Mucosa of stomach (tissue), 1 donor: Measurements from ENCODE around the gene GIMAP2.
A peak's percentile ranks its signal among the peaks of the same experiment; 100 is the strongest.
"Not testable (repeated sequence)": the region's sequence is repeated elsewhere in the genome, so short reads cannot be mapped to it uniquely, and the experiment has no call there.

Source experiments
- H3K27me3 ChIP-seq: one replicate; pipeline ENCODE4 v1.7.0; 2013; ENCODE audit warnings: mild to moderate bottlenecking, low read length; ENCODE audit not compliant: control insufficient read depth, insufficient read depth
- H3K36me3 ChIP-seq: one replicate; pipeline ENCODE4 v1.7.0; 2013; ENCODE audit warnings: low read length; ENCODE audit not compliant: control insufficient read depth, insufficient read depth
- H3K4me1 ChIP-seq: one replicate; pipeline ENCODE4 v1.7.0; 2013; ENCODE audit warnings: mild to moderate bottlenecking, low read length; ENCODE audit not compliant: control insufficient read depth, insufficient read depth
- H3K4me3 ChIP-seq: one replicate; pipeline ENCODE4 v1.7.0; 2013; ENCODE audit warnings: low read length
- H3K9ac ChIP-seq: one replicate; pipeline ENCODE4 v1.7.0; 2013; ENCODE audit warnings: mild to moderate bottlenecking, low read length, moderate library complexity
- H3K9me3 ChIP-seq: one replicate; pipeline ENCODE4 v1.7.0; 2013; ENCODE audit warnings: mild to moderate bottlenecking, low read length, moderate library complexity; ENCODE audit not compliant: control insufficient read depth
- donor health status: Pancreatic carcinoma.

The GIMAP2 gene

DNA sequence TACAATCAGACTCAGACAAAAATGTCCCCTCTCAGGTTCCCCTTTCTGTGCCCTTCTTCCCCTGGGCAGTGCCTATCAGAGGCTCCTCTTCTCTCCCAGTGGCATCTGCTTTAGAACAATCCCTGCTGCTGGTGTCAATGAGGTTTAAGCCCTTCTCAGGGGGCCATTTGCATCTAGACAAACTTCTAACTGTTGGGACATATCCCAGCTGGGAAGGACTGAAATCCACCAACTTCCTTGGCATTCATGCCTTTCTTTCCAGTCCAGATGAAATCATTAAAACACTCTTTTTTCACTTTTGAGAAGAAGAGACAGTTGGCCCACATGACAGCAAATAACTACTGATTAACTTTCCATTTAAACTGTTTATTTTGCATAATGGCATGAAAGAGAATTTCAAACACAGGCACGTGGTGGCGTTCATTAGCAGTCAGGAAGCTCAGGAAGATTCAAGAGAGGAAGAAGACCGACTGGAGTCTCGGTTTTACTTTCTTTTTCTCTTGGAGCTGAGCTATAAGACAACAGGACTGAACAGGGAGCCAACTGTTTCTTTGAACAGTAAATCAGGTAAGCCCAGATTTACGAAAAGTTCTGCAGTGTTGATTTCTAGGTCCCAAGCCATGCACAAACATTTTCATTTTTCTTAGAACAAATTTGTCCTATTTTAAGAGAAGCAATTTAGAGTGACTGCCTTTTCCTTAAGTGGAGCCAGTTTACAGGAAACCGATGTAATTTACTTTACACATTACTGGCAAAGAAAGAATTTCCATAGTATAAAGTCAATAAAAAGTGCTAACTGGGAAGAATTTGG, at the start of gene GIMAP2:
GIMAP2 (plus strand) TSS at position 488 of the 811 bp plus-strand sequence. CDS start 1,354 bp downstream, outside the sequence.
- H3K27me3 ChIP-seq: no peaks in the 10 kb centered on the region
- peak within 1 kb of the TSS; percentile 54 for H3K9ac ChIP-seq
- H3K9me3 ChIP-seq: no peaks in the 10 kb centered on the region
- no peaks in the 10 kb centered on the region for H3K36me3 ChIP-seq
- H3K4me1 ChIP-seq: no peaks in the 10 kb centered on the region
- peak within 1 kb of the TSS; percentile 43 for H3K4me3 ChIP-seq

DNA sequence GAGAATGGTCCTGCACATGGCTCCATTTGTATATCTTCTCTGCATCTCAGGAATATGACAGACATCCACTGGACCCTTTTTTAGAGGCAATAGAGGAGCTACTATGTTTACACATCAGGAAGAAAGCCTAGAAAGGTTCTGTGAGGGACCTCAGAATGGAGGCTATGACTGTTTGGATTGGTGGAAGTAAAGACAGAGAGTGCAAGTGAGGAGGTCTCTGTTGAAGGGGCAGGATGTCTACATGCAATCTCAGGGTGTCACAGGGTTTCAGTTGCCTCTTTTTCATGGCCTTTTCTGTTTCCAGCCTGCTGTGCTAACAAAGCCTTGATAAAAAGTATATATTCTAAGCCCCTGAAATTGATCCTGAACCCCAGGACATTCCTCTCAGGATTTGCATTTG, 43.7 kb upstream of the GIMAP2 start:
- Histone ChIP-seq H3K4me1 (no peaks in the 10 kb centered on the region), H3K4me3 (no peak overlapping the region), H3K36me3 (no peaks in the 10 kb centered on the region), H3K27me3 (no peaks in the 10 kb centered on the region), H3K9me3 (no peaks in the 10 kb centered on the region), H3K9ac (no peak overlapping the region)

DNA sequence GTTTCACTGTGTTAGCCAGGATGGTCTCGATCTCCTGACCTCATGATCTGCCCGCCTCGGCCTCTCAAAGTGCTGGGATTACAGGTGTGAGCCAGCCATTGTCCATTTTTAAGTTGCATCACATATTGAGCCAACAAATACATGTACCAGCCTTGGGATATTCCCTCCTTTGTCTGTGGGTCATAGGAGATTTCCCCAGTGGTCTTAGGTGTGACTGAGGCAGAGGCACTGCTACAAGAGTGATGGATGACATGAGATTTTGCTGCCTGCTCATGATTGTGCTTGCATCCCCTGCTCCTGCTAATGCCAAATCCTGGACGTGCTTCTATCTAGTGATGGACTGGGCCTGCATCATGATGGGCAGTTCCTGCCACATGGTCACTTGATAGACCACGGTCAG, 42.6 kb upstream of the GIMAP2 start:
- no peak overlapping the region for H3K9ac ChIP-seq
- no peaks in the 10 kb centered on the region for H3K9me3 ChIP-seq
- no peak overlapping the region for H3K4me3 ChIP-seq
- H3K36me3 ChIP-seq: no peaks in the 10 kb centered on the region
- H3K27me3 ChIP-seq: no peaks in the 10 kb centered on the region
- H3K4me1 ChIP-seq: no peaks in the 10 kb centered on the region

DNA sequence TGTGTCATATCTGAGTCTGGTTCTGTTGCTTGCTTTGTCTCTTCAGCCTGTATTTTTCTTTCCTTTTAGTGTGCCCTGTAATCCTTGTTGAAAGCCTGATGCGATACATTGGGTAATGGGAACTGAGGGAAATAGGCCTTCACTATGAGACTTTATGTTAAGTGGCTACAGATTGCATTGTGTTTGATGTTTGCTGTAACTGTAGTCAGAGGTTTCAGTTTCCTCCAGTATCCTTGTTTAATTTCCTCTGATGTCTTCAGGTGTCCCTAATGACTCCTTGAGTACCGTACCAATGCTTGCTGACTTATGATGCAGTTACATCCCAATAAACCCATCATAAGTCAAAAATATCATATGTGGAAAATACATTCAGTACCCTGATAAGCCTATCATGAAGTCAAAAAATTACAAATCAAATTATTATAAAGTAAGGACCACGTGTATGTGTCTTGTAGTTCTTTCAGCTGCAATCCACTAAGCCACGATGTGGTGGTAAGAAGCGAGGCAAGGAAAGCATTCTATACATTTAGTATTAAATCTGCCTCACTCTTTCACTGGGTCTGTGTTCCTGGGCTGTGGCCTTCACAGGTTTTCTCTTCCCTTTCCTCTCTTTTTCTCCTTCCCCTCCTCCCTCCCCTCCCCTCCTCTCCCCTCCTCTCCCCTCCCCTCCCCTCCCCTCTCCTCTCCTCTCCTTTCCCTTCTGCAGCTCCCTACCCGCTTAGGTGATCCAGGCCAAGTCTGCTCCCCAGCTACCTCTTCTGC, 40.1 kb upstream of the GIMAP2 start:
- Histone ChIP-seq H3K4me3 (no peak overlapping the region), H3K36me3 (no peaks in the 10 kb centered on the region), H3K4me1 (no peaks in the 10 kb centered on the region), H3K9me3 (no peaks in the 10 kb centered on the region), H3K27me3 (no peaks in the 10 kb centered on the region), H3K9ac (no peak overlapping the region)

DNA sequence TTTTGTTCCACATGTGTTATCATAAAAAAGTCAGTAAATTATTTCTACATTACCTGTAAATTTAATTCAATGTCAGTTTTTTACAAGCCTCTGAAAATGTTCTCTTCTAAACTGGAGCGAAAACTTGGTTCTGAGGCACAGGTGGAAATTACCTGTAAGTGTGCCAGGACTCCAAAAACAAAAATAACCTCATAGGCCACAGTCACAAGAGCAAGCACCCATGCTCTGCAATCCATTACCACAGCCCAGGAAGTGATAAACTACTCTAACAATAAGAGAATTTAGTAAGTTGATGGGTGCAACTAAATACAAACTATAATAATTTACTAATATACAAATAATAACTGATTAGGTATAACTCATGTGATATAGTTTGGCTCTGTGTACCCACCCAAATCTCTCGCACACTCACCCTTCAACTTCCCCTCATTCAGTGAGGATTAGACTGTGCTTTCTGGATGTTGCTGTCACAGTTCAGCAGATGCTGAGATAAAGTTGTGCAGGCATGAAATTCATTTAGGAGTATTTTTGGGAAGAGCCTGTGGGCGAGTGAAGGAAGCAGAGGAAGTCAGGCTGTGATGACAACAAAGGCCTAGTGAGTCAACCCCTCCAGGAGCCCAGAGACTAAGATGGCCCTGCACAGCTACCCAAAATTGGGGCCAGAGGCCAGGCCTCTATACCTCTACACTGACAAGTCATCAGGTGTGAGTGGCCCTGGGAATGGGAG, 37.0 kb upstream of the GIMAP2 start:
- H3K4me1 ChIP-seq: no peaks in the 10 kb centered on the region
- H3K36me3 ChIP-seq: no peaks in the 10 kb centered on the region
- H3K27me3 ChIP-seq: no peaks in the 10 kb centered on the region
- no peak overlapping the region for H3K9ac ChIP-seq
- no peaks in the 10 kb centered on the region for H3K9me3 ChIP-seq
- no peak overlapping the region for H3K4me3 ChIP-seq

DNA sequence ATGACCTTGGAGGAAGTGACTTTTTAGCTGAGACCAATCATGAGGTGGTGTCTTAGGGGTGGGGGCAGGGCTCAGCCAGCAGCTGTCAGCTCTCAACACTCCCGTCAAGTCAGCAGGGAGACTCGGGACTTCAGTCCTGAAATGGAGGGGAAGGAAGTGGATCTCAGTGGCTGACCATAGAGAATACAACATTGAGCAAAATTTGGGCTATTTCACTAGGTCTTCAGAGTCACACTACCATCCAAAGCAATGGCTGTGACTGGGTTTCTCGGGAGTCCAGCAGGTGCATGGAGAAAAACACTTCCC, 36.5 kb upstream of the GIMAP2 start:
- Histone ChIP-seq H3K4me1 (no peaks in the 10 kb centered on the region), H3K9me3 (no peaks in the 10 kb centered on the region), H3K4me3 (no peak overlapping the region), H3K36me3 (no peaks in the 10 kb centered on the region), H3K9ac (no peak overlapping the region), H3K27me3 (no peaks in the 10 kb centered on the region)

DNA sequence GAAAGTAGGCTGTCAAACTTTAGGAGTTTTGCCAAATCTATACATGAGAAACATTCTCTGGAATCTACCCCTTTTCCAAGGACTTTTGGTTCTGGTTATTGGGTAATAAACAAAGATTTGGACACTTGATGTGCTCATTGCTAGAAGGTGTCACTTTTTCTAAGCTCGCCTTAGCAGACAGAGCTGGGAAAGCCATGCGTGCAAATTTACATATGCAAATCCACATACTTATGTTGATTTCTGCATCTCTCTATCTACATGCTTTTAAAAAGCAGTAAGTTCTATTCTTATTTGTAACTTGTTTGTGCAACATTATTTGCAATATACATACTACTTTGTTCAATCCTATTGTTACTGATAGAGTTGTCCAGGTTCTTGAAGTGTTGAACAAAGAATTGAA, 30.8 kb upstream of the GIMAP2 start:
- Histone ChIP-seq H3K4me1 (no peaks in the 10 kb centered on the region), H3K9ac (no peak overlapping the region), H3K4me3 (no peak overlapping the region), H3K9me3 (no peaks in the 10 kb centered on the region), H3K36me3 (no peaks in the 10 kb centered on the region), H3K27me3 (no peaks in the 10 kb centered on the region)

DNA sequence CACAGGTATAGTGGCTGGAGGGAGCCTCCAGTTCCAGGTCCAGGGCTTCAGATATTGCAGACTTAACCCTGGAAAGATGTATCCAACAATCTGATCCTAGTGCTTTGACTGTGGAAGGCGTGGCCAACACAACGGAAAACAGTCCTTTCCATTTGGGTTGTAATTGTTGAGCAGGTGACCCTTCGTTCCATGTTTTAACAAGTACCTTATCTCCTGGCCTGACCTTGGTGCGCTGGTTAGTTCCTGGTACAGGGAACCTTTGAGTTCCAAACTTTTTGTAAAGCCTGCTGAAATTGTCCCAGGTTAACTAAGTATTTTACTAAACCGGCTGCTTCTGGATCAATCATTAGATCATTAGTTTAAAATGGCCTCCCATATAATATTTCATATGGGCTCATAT, 29.5 kb upstream of the GIMAP2 start:
- Histone ChIP-seq H3K9ac (no peak overlapping the region), H3K27me3 (no peaks in the 10 kb centered on the region), H3K9me3 (no peaks in the 10 kb centered on the region), H3K36me3 (no peaks in the 10 kb centered on the region), H3K4me3 (no peak overlapping the region), H3K4me1 (no peaks in the 10 kb centered on the region)

DNA sequence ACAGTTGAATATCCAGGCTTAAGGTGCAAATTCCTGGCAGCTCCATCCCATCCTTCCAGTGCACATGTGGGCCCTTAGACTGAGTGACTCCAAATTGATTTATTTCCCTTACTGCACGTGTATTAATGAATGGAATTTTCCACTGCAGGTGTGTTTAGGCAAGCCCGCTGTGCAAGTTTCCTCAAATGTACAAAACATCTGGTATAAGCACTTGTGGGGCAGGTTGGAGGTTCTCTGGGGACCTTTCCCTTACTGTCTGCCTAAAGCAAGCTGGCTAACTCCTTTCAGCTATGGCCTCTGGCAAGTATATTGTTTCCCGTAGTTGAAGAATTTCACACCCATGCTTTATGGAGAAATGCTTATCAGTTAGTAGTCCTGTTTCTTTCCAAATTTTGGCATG, 28.0 kb upstream of the GIMAP2 start:
- H3K4me3 ChIP-seq: no peak overlapping the region
- H3K27me3 ChIP-seq: no peaks in the 10 kb centered on the region
- no peaks in the 10 kb centered on the region for H3K4me1 ChIP-seq
- no peaks in the 10 kb centered on the region for H3K36me3 ChIP-seq
- no peak overlapping the region for H3K9ac ChIP-seq
- H3K9me3 ChIP-seq: no peaks in the 10 kb centered on the region

DNA sequence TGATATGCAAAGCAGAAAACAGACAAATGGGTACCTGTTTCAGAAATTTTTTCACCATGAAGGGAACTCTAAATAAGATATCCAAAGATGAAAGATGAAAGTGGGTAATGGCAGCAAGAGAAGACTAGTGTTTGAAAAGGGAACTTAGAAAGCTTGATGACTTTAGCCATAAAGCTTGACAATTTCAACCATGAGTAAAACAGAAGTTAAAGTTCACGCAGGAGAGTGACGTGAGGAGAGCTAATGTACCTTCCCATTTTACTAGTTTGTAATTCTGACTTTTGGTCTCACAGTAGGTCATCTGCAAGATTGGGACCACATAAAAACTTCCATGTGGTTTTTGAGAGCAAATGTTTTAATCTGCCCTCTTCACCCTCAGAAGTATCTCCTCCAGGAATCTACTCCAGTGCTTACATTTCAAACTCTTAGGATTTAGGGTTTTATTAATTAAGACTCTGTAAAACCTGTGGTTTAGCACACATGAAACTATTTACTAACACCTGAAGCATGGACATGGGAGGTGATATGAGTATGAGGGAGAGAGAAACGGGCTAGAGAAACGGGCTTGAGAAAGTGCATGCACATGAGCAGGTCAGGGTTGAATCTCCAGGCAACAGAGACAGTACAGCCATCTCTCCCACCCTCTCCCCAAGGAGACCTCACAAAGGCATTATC, 24.4 kb upstream of the GIMAP2 start:
- H3K4me3 ChIP-seq: no peak overlapping the region
- H3K9me3 ChIP-seq: no peaks in the 10 kb centered on the region
- H3K27me3 ChIP-seq: no peaks in the 10 kb centered on the region
- H3K4me1 ChIP-seq: no peaks in the 10 kb centered on the region
- no peaks in the 10 kb centered on the region for H3K36me3 ChIP-seq
- no peak overlapping the region for H3K9ac ChIP-seq

DNA sequence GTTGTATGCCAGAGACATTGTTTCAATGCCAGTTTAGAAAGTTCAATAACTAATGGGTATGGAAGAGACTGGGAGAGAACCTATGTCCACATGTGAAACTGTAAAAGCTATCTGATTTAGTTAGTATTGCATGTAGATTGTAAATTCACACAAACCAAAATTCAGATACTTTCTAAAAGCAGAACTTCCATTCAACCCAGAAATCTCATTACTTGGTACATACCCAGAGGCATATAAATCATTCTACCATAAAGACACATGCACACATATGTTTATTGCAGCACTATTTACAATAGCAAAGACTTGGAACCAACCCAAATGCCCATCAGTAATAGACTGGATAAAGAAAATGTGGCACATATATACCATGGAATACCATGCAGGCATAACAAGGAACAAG, 22.7 kb upstream of the GIMAP2 start:
- H3K27me3 ChIP-seq, H3K4me3 ChIP-seq, H3K9ac ChIP-seq, H3K36me3 ChIP-seq, H3K9me3 ChIP-seq, H3K4me1 ChIP-seq: not testable (repeated sequence)
